HG03442 (cell line): ENCODE measurements around the gene P2RY14.

Experiments used
- ATAC-seq: cut with Tn5 transposase; IDR thresholded peaks from one replicate; pipeline ENCODE4 v1.9.1; 2021; ENCODE audit warnings: mild to moderate bottlenecking, moderate library complexity; ENCODE audit not compliant: unreplicated experiment

The P2RY14 gene

DNA sequence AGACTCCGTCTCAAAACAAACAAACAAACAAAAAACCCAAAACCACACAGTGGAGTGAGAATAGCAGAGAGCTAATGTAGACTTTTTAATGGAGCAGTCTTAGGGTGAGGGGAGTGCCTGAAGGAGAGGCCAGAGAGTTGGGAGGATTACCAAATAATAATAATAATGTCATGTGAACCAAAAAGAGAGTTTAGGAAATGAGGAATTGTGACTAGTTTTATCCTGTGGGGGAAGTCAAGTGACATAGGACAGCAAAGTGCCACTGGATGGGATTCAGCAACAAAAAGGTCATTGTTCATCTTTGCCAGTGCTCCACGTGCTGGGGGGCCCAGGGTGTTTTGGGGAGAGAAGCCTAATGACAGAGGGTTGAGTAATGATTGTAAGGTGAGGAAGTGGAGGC is 25.4 kb upstream of the P2RY14 start:
- no peak for ATAC-seq

DNA sequence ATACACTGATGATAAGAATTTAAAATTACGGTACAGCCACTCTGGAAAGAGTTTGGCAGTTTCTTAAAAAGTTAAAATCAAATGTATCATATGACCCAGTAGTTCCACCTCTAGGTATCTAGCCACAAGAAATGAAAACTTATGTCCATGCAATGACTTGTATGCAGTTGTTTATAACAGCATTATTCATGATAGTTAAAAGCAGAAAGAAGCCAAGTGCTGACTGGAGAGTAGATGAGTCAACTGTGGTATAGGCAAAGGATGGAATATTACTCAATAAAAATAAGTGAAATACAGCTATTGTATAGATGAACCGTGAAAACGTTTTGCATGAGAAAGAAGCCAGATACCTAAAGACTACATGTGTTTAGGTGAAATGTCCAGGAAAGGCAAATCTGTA is 23.4 kb upstream of the P2RY14 start:
- no peak for ATAC-seq

DNA sequence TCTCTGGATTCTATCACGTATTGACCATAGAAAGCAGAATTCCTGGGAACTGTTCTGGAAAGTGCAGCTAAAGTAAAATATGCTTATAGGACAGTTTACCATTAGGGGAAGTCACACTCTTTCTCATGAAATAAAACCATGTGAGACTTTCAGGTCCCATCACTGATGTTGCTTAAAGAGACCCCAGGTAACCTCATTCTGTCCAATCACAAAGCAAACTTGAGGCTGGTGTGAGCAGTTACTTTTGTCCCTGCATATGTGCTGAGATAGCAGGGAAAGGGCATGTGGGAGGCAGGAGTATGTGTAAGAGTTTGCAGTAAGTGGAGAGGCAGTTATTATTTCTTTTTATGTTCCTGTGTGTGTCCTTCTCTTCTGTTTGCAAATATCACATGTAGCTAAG is 22.2 kb upstream of the P2RY14 start:
- ATAC-seq, result no peak

DNA sequence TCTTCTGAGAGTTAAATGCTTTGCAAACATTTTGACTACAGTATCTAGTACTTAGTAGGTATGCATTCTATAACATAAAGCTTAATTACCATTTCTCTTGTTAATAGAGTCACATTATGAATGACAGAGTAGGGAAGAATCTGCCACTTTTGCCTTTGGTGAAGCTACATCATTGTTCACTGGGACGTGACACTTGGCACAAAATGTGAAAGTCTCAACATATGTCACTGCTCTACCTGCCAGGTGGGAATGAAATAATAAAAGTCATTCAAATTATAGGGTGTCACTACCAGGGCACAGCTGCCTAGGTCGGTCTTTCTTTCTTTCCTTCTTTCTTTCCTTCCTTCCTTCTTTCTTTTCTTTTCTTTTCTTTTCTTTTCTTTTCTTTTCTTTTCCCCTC is 20.7 kb upstream of the P2RY14 start:
- ATAC-seq, result no peak

DNA sequence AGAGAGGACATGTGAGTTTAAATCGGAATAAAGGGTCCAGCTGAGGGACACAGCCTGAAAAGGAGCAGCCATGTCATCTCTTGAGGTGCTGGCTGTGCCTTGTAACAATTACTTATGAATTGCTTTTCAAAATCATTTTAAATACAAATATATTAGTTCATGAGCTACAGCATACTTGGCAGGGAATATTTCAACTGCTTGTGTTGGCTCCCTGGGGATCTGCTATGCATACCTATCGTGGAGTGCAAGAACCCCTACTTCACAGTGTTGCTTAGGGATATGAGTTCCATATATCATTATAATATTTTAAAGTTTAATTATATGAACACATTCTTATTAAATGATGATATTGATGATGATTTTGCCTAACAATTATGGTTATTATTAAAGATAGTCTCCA is 19.1 kb upstream of the P2RY14 start:
- ATAC-seq, result no peak

DNA sequence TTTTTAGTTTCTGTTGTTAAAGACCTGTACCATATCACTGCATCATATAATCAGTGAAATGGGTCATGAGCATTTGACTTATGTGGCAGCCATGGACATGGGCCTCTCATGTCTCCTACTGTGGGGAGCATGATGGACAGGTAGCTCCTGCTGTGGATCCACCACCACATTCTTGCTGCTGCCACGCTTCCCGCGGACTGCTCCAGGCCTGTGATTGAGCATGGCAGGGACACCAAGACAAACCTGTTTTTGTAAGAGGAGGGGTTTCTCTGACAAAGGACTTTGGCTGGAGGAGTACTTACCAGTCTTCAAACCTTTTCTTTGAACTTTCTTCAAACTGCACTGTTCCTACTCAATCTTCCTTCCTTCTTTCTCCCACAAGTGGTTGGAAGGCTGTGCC is 17.9 kb upstream of the P2RY14 start:
- no peak for ATAC-seq

DNA sequence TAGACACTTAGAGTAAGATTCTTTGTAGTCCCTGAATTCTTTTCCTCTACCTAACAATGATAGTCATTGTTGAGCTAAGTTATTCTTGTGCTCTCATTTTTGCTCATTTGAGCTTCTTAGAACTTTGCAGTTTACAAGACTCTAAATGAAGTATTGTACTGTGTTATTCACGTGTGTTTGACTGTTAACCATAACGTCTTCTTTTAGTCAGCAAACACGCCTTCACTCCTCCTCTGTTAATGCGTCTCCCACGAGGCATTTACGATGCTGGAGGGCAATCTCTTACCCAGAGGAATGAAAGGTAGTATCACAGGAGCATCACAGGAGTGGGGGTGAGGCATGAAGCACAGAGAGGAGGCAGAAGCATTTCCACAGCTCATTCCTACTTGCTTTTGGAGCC is 14.8 kb upstream of the P2RY14 start:
- no peak for ATAC-seq

DNA sequence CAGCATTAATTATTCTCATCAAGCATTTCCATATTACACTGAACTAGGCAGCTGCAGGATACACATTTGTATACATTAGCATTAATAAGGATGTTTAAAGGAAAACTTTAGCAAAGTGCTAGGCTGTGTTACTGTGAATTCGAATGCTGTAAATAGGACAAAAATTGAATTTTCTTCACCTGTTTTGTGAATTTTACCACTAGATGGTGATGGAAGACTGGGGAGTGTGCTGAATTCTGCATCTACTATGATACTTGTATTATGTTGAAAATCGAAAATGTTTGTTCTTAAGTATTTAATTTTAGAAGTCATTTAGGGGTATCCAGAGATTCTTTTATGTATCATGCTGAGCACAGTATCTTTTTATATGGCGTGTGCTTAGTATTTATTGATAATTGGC is 12.3 kb upstream of the P2RY14 start:
- no peak for ATAC-seq

DNA sequence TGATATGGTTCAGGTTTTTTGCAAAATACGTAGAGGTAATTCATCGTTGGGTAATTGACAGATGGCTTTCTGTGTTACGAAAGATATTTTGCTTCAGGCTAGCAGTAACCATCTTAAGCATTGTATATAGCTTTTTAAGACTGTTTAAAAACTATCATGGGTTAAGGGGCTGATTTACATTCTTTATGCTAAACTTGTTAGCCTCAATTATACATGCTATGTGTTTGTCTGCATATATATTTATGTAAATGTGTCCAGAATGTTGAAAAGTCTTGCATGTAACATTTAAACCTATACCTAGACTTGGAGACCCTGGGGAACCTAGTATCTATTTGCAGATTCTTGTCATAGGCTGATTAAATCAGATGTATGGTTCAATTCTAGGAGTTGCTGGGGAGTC is 11.1 kb upstream of the P2RY14 start:
- no peak for ATAC-seq

DNA sequence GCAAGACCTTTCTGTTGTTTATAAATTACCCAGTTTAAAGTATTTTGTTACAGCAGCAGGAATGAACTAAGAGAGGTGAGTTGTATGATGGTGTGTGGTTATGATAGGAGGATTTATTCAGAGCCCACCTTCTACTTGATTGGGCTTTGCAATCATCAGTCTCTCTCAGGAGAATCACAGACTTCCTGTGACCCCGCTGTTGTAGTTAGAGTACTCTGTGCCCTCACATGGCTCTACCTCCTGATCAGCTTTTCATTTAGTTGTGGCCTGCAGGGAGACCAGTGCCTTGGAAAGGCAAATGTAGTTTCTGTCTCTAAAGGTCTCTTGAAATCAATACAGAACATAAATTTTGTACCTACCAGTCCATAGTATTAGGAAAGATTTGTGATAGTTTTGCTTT is 7.6 kb upstream of the P2RY14 start:
- no peak for ATAC-seq

DNA sequence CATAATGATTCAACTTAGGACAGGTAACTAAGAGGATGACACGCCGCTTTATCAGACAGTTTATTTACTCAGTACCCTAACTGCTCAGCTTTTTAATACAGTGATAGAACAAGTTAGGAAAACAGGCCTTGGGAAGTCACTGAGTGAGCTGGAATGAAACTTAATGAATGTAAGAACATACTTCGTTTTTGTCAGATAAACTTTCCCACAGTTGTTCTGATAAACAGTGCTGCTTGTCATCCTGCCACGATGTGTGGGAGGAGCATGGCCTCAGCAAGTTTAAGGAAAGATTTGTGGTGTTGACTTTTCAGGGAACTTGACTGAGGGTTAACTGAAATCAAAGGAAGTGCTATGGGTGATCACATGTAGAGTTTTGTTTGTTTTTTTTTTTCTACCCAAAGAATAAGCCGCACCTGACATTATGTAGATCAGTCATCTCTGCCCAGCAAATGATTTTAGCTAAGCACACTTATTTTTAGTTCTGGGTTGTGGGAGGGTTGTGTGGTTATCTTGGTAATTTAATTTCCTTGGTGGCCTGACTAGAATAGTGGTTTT is 5.6 kb upstream of the P2RY14 start:
- no peak for ATAC-seq

DNA sequence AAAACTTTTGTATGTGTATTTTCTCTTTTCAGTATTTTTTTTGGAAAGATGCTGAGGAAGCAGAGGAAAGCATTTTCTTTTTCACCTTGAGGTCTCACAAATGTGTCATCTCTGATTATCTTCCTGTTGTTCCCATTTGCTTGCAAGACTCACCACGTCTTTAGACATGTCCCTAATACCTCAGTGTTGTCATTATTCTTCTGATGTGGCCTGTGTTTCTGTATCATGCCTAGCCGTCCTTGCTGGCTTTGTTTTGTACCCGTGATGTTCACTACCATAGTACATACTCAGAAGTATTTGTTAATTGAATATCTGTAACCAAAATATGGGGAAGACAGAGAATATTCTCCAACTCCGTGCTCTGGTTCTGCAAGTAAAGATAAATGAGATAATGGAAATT is 5.0 kb upstream of the P2RY14 start:
- no peak for ATAC-seq

DNA sequence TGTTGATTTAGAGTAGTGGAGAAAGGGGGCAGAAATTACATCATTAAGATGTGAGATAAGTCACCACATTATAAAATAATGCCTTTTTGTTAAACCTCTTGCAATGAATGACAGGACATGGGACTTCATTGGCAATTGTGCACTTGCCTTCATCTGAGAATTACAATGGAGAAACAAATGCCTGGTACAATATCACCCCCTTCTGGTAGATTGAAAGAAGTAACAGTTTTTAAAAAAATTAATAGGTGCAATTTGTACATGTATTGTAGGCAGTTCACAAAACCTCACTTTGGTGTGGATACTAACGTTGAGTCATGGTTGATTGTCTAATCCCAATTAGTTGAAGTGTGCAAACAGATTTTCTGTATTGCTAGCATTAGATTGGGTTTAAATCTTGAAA is 4.6 kb upstream of the P2RY14 start:
- ATAC-seq, result no peak

DNA sequence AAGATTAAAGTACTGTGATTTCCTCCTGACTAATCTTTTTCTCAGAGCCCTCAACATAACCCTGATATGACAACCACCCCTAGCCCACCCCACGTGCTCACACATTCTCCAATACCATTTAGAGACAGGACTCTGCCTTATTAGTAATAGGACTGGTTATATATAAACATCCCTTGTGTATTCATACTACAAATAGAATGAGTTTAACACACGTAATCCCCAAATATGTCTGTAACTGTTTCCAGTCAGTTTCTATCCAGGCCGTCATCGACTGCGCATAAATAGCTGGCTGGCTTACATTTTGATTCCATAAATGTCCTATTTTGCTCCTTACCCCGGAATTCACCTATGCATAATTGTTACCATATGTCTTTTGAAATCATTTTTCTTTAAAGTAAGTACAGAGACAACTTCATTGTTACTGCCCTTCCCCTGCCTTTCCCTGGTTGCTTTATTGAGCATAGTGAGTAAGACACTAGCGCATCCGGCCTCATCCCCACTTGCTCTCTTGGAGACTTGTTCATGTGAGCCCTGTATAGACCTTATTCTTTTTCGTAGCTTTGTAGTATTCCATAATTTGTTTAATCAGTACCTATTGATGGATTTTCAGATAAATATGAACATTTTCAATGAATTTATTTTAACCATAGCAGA is 3.5 kb upstream of the P2RY14 start:
- ATAC-seq, result no peak

DNA sequence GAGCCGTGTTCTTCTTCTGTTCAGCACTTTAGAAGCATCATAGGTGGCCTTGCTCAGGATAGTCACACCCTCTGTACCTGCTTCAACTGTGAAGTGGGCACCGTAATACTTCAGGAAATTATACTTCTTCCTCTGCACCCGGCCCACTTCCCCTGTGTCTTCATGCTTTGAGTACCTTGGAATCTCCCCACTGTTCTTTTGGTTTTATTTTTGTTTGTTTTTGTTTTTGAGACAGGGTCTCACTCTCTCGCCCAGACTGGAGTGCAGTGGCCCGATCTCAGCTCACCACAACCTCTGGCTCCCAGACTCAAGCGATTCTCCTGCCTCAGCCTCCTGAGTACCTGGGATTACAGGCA is 1.7 kb downstream of the P2RY14 start:
- peak; percentile 57 for ATAC-seq

DNA sequence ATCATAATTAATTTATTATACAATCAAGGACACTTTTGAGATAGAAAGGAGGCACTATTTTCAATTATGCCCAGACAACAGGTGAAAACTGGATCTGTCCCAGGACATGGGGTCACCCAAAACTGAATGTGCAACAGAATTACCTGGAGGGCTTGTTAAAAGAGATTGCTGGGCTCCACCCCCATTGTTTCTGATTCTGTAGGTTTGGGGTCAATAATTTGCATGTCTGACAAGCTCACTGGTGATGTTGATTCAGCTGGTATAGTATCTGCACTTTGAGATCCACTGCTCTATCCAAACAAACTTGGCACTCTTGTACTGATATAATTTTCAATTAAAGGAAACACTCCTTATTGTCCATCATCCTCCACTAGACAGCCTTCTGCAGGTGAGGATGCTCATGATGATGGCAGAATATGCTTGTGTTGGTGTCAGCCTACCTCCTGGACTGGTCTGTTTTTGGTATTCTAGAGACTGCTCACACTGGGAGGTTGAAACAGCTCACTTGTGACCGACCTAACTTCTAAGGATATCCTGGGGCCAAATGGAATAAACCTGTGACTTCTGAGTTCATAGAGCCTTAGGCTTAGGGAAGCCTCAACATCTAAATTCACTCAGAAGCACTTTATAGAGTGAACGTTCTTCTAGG is 2.2 kb downstream of the P2RY14 start:
- ATAC-seq, result peak; percentile 19

DNA sequence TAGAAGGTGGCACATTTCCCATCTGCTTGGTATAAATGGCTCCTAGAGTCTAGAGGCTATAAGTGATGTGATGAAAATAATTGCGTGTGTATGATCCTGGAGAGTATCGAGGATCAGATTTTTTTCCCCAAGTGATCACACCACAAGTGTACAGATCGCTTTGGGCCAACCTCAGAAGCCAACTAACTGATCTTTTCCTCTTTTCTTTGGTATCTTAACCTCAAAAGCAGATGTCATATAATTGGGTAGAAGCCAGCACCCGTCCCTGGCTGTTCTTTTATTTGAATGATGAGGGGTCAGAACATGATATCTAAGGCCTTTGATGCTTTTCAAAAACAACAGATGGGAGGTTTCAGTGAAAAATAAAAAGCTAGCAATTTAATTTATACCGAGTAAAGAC is 3.3 kb downstream of the P2RY14 start:
- no peak for ATAC-seq

DNA sequence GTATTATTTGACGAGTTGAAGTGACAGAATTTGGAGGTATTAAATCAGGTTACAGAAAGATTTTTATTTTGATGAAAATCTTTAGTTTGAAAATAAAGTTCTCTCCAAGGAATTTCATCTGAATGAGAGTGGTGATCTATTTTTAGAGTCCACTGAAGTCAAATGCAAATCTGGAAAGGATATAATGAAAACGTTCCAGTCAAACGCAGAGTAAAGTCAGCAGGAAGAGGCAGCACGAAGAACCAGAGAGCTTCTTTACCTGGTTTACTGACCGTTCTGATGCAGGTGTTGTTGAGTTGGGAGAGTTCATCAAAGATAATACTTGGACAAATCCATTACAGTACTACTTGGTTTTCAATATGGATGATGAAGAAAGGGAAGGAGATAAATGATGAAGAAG is 8.7 kb downstream of the P2RY14 start:
- ATAC-seq, result no peak

DNA sequence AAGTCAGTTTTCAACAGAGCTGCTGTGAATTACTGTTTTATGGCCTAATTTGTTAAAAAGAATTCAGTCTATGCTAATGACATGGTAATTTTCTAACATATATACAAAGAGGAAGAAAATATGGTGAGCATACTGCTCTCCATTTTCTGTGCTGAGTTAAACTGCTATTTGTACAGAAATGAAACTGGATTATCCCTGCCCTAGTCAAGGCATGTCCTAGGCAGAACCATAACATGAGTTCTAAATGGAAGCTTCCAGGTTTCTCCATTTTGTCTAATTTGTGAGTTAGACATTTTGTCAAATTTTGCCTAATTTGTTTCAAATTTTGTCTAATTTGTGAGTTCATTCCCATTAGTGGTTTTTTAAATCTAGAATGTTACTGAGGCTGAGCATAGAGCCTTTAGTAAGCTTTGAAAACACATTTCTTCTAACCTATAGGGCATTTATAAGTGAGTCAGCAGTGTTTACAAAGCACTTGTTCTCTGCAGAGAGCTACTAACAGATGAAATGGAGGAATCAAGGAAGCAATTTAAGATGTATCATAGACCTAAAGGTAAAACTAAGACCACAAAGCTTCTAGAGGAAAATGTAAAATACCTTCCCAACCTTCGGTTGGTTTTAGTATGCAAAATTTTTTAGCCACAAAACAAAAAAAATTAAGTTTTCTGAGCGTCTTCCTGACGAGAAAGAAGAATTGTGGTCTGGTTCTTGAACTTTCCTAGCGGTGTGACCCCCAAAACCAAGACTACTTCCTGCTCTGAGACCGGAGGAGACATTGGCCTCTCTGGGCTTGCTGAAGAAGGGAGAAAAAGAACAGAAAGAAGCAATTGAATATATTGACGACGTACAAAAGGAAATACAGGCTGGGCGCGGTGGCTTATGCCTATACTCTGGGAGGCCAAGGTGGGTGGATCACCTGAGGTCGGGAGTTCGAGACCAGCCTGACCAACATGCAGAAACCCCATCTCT is 9.8 kb downstream of the P2RY14 start:
- peak; percentile 55 for ATAC-seq

DNA sequence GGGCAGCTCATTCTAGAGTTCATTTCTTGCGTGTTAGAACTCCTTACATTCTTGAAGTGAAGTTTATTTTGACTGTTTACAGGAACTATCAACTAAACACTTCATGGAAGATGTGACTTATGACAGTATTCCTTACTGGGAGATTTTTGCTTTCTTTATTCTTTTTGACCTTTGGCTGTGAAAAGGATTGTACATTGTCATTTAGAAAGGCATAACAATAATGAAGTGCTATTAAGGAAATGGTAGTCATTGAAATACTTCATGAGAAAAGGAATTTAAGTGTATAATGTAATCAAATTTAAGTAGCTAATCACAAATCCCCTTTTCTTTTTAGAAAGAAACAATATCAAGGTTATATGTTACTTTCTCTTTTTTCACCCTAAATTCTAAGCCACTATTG is 11.3 kb downstream of the P2RY14 start:
- ATAC-seq, result no peak

DNA sequence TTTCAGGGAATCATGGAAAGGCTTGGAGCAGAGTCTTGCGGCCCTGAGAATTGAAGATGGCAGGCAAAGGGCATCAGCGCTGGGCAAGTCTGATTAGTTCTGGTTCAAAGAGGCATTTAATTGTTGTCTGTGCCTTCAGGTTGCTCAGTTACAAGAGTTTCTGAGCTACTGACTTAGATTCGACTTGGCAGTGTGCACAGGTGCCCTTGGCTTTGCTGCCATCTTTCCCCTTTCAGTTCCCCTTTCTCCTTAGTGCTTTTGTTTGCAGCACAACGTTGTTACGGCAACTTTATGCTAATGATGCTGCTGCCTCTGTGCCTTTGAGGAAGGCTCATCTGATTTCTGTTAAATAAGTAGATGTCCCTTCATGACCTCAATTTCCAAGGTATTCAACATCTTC is 12.5 kb downstream of the P2RY14 start:
- peak; percentile 95 for ATAC-seq

DNA sequence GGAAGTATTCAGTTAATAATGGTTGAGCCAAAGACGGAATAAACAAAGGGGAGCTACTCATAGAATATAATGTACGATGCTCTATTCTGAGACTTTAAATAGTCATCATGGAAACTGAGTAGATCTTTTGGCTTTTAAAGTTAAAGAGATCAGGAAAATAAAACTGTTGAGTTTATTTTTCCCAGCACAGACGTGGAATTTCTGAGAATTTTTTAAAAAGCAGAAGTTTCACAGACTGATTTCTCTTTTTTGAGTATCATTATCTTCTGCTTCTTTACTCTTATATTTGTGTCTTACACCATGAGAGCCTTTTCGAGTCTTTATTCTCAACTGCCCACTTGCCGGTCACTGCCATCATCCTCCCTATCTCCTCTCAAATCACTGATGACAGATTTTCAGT is 13.2 kb downstream of the P2RY14 start:
- ATAC-seq, result no peak
